Aorta (tissue), 5 donors: Measurements from ENCODE around the gene CAPN9. TPM values are rescaled to one million over a fixed set of nuclear protein-coding genes. Genes with fewer than 3 reads are reported as not detected.
"Not testable (repeated sequence)": the region's sequence is repeated elsewhere in the genome, so short reads cannot be mapped to it uniquely, and the experiment has no call there.

Source experiments
- ATAC-seq: fragments of 200-7000 bp; cut with Tn5 transposase; one replicate; pipeline ENCODE4 v1.9.1; 2022; ENCODE audit warnings: moderate library complexity; ENCODE audit not compliant: low FRiP score
- DNase-seq, 2 donors: peaks; one replicate each; pipeline ENCODE4 v3.0.0-alpha.2; 2020
- H3K27ac ChIP-seq, 2 donors: one replicate each; pipeline ENCODE4 v1.5.1; 2013; ENCODE audit warnings: low read length in 2 of 2, mild to moderate bottlenecking in 2 of 2, moderate library complexity in 2 of 2, control low read depth in 1 of 2, inconsistent platforms in 1 of 2, low read depth in 1 of 2
- H3K27me3 ChIP-seq, 2 donors: one replicate each; pipeline ENCODE4 v1.6.1; 2013; ENCODE audit warnings: control low read depth in 1 of 2, low read length in 1 of 2, mild to moderate bottlenecking in 1 of 2, moderate library complexity in 1 of 2; ENCODE audit not compliant: insufficient read depth in 2 of 2, control insufficient read depth in 1 of 2
- H3K36me3 ChIP-seq, 2 donors: one replicate each; pipeline ENCODE4 v1.6.1; 2013; ENCODE audit warnings: control low read depth in 1 of 2, low read length in 1 of 2, mild to moderate bottlenecking in 1 of 2; ENCODE audit not compliant: insufficient read depth in 2 of 2, control insufficient read depth in 1 of 2
- H3K4me1 ChIP-seq, 2 donors: one replicate each; pipeline ENCODE4 v1.6.1; 2013; ENCODE audit warnings: low read length in 2 of 2, control low read depth in 1 of 2, mild to moderate bottlenecking in 1 of 2, moderate library complexity in 1 of 2; ENCODE audit not compliant: insufficient read depth in 2 of 2, control insufficient read depth in 1 of 2
- H3K4me3 ChIP-seq, 2 donors: one replicate each; pipeline ENCODE4 v1.5.1; 2013; ENCODE audit warnings: low read length in 2 of 2, control low read depth in 1 of 2, mild to moderate bottlenecking in 1 of 2
- H3K9me3 ChIP-seq: one replicate; pipeline ENCODE4 v1.6.1; 2013; ENCODE audit warnings: mild to moderate bottlenecking, low read length; ENCODE audit not compliant: control insufficient read depth
- WGBS, 2 donors: extraction: QIAGEN DNeasy Blood & Tissue Kit; methylation state at CpG; one replicate each; pipeline ENCODE4 v1.1.7; 2013; 5-methylcytosine and 5-hydroxymethylcytosine counted together
- intact Hi-C, 2 donors: fragments of 100-400 bp; cut with DNase I; formaldehyde crosslinking; loops; one replicate each; pipeline versions ENCODE4 v1.14.2 to v1.15.0; 2022
- long read RNA-seq, 2 donors: library from polyadenylated mRNA; unstranded; transcript quantifications; one replicate each; pipeline ENCODE4 v2.0.0, GENCODE V29; 2020 to 2021
- polyA plus RNA-seq, 2 donors: library from polyadenylated mRNA; stranded (reverse); fragments of 200-250 nt; gene quantifications; one replicate each; pipeline ENCODE4 v1.2.3, GENCODE V29; 2013
- total RNA-seq, 2 donors: library from RNA; stranded (reverse); fragmentation: NEBNext Ultra II Directional; extraction: Animal tissue kit (Norgen Biotek cat#: 25700); gene quantifications; one replicate each; pipeline ENCODE4 v1.2.1, GENCODE V29; 2021
- donor health status: healthy with polysubstance abuse.
- donor health status: Bipolar disorder and iron deficiency.
- donor health status: DM: no; HTN: no; CAD: no.
- donor health status: DM: no; HTN: no; CAD: no.
- donor health status: DM: yes; HTN: yes; CAD: no.

The CAPN9 gene
- total RNA-seq: not detected
- polyA plus RNA-seq: 1 to 10 TPM in 1 of 2 donors, under 1 TPM in 1; 0.46 to 6.0 TPM
- long read RNA-seq, donor 1, partial matches to known transcripts: 0 of 9 reads
- long read RNA-seq, donor 1, other reads (novel, unspliced or antisense): 9 of 9 reads
- long read RNA-seq, donor 2, partial matches to known transcripts: 0 of 4 reads
- long read RNA-seq, donor 2, other reads (novel, unspliced or antisense): 4 of 4 reads

GRCh38 chr1:230747127-230747730, at the start of gene CAPN9:
Gene CAPN9 (plus strand): TSS chr1:230747388. CDS start chr1:230747497, 109 bp downstream.
- Histone ChIP-seq H3K4me1 (no peaks in the 10 kb centered on the region), H3K4me3 (no peak within 1 kb of the TSS), H3K27ac (no peak within 1 kb of the TSS), H3K36me3 (no peaks in the 10 kb centered on the region), H3K9me3 (no peaks in the 10 kb centered on the region), H3K27me3 (no peaks in the 10 kb centered on the region)
- ATAC-seq (no peak), DNase-seq (no peak)
- 85 to 86% methylated on average over 14 of the region's 14 CpGs for WGBS, 2 donors
- intact Hi-C loops: no loop called here

GRCh38 chr1:230698130-230698529, 49.1 kb upstream of the CAPN9 start:
- intact Hi-C loops: no loop called here
- Histone ChIP-seq H3K9me3 (no peaks in the 10 kb centered on the region), H3K36me3 (no peaks in the 10 kb centered on the region), H3K4me3 (no peak overlapping the region), H3K27me3 (no peaks in the 10 kb centered on the region), H3K27ac (no peak overlapping the region), H3K4me1 (no peaks in the 10 kb centered on the region)
- 96 to 97% methylated on average over 14 of the region's 14 CpGs for WGBS, 2 donors
- DNase-seq: no peak
- ATAC-seq: no peak

- intact Hi-C loops, H3K27ac ChIP-seq, H3K4me3 ChIP-seq, H3K27me3 ChIP-seq, ATAC-seq, H3K36me3 ChIP-seq, H3K4me1 ChIP-seq, H3K9me3 ChIP-seq, DNase-seq: not testable (repeated sequence)
These were observed 48.2 kb upstream of the CAPN9 start for GRCh38 chr1:230698964-230699363.

- H3K4me3 ChIP-seq: no peak overlapping the region
- WGBS, 2 donors: 96 to 98% methylated on average over 1 of the region's 1 CpG
- no peaks in the 10 kb centered on the region for H3K9me3 ChIP-seq
- no peaks in the 10 kb centered on the region for H3K36me3 ChIP-seq
- H3K27ac ChIP-seq: no peak overlapping the region
- intact Hi-C loops: no loop called here
- DNase-seq (no peak), ATAC-seq (no peak)
- no peaks in the 10 kb centered on the region for H3K4me1 ChIP-seq
- no peaks in the 10 kb centered on the region for H3K27me3 ChIP-seq
These were observed 47.5 kb upstream of the CAPN9 start for GRCh38 chr1:230699716-230700115.

- H3K27ac ChIP-seq: no peak overlapping the region
- ATAC-seq (no peak), DNase-seq (no peak)
- intact Hi-C loops: no loop called here
- WGBS, 2 donors: 94 to 95% methylated on average over 4 of the region's 4 CpGs
- H3K9me3 ChIP-seq: no peaks in the 10 kb centered on the region
- no peaks in the 10 kb centered on the region for H3K27me3 ChIP-seq
- H3K4me1 ChIP-seq: no peaks in the 10 kb centered on the region
- H3K4me3 ChIP-seq: no peak overlapping the region
- no peaks in the 10 kb centered on the region for H3K36me3 ChIP-seq
These were observed 47.1 kb upstream of the CAPN9 start for GRCh38 chr1:230700132-230700531.

- Histone ChIP-seq H3K27ac (no peak overlapping the region), H3K27me3 (no peaks in the 10 kb centered on the region), H3K9me3 (no peaks in the 10 kb centered on the region), H3K36me3 (no peaks in the 10 kb centered on the region), H3K4me3 (no peak overlapping the region), H3K4me1 (no peaks in the 10 kb centered on the region)
- no peak for ATAC-seq
- intact Hi-C loops: no loop called here
- 71 to 76% methylated on average over 17 of the region's 17 CpGs for WGBS, 2 donors
- no peak for DNase-seq
These were observed 45.8 kb upstream of the CAPN9 start for GRCh38 chr1:230701434-230701833.

- Histone ChIP-seq H3K27ac (no peak overlapping the region), H3K4me1 (no peaks in the 10 kb centered on the region), H3K9me3 (no peaks in the 10 kb centered on the region), H3K36me3 (no peaks in the 10 kb centered on the region), H3K27me3 (no peaks in the 10 kb centered on the region), H3K4me3 (no peak overlapping the region)
- no peak for ATAC-seq
- WGBS, 2 donors: 90 to 93% methylated on average over 19 of the region's 19 CpGs
- intact Hi-C loops: no loop called here
- DNase-seq: no peak
These were observed 45.1 kb upstream of the CAPN9 start for GRCh38 chr1:230701895-230702768.

GRCh38 chr1:230702934-230703678, 44.1 kb upstream of the CAPN9 start:
- intact Hi-C loops: no loop called here
- WGBS, 2 donors: 82 to 83% methylated on average over 14 of the region's 14 CpGs
- Histone ChIP-seq H3K36me3 (no peaks in the 10 kb centered on the region), H3K4me1 (no peaks in the 10 kb centered on the region), H3K27ac (no peak overlapping the region), H3K4me3 (no peak overlapping the region), H3K9me3 (no peaks in the 10 kb centered on the region), H3K27me3 (no peaks in the 10 kb centered on the region)
- ATAC-seq (no peak), DNase-seq (no peak)
